ENCODE results near the gene KIF7.

DNA sequence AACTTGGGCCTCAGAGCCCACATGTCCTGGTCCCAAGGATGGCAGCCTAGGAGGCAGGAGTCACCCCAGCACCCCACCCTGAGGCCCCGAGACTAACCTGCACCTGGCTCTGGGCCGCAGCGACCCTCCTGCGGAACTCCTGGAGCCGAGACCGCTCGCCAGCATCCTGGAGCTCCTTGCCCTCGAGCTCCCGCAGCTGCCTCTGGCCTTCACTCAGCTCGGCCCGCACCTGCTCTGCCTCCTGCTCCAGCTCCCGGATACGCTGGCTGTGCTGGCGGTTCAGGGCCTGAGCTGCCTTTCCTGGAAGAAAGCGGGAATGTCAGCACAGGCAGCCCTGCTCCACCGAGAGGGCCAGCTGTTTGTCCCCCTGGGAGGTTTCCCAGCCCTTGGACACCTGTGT lies 13.2 kb downstream of the KIF7 start:
- TF ChIP-seq CTCF (IDR thresholded peaks at IDR 0.05) (no peak), POLR2A (IDR thresholded peaks at IDR 0.05) (no peak)

Data from adrenal gland (tissue), 5 donors.